ENCODE data around the gene GABRB1. TPM values are rescaled to one million over a fixed set of nuclear protein-coding genes. Genes with fewer than 3 reads are reported as not detected.

The GABRB1 gene
- total and polyA plus RNA-seq, 2 donors (not counting 3 experiments of a cell fraction or from before 2014, with no cell fraction given): not detected

DNA sequence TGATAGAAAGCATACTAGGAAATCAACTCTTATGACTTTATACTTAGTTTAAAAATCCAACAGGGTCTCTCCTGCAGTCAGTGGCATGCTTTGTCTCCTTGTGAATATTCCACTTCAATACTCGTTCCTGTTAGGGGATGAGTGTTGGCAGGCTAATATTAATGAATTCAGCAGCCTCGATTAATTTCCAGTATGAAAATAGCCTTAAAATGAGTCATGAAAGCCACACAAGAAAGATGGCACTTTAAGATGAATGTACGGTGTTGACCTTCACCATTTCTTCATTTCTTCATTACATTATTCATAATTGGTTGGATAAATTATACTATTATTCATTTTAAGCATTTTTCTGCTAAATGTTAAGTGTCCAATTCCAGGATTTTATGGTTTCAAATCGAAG, 29.2 kb downstream of the GABRB1 start:
- Histone ChIP-seq H3K9ac (replicated peaks; ENCODE audit: extremely low read depth, insufficient read depth, low read length) (no peak overlapping the region), H4K20me1 (replicated peaks; ENCODE audit: control insufficient read depth, extremely low read depth, insufficient read depth, low read length) (no peaks in the 10 kb centered on the region), H3K4me3 (replicated peaks in 1 of 3; ENCODE audit: insufficient read depth in 1 of 3, low read depth in 1 of 3, low read length in 3 of 3) (no peak overlapping the region), H3K9me3 (replicated peaks; ENCODE audit: control insufficient read depth, insufficient read depth, low read length) (no peaks in the 10 kb centered on the region), H3K4me1 (ENCODE audit: control insufficient read depth, extremely low read depth, insufficient read depth, low read length) (no peaks in the 10 kb centered on the region), H3K79me2 (ENCODE audit: control insufficient read depth, insufficient read depth, low read length) (no peaks in the 10 kb centered on the region), H3K4me2 (ENCODE audit: insufficient read depth, low read length) (no peak overlapping the region), H3K36me3 (ENCODE audit: control insufficient read depth in 2 of 2, extremely low read depth in 1 of 2, insufficient read depth in 2 of 2, low read length in 2 of 2) (no peaks in the 10 kb centered on the region), H2AFZ (ENCODE audit: low read depth, low read length) (no peak overlapping the region), H3K9me1 (replicated peaks; ENCODE audit: control insufficient read depth, extremely low read depth, insufficient read depth, low read length) (no peaks in the 10 kb centered on the region), H3K27me3 (ENCODE audit: control insufficient read depth in 2 of 2, insufficient read depth in 2 of 2, low read length in 2 of 2) (peaks cover 0 to 2% of the 10 kb centered on the region in 2 experiments), H3K27ac (ENCODE audit: insufficient read depth, low read depth, low read length) (no peak overlapping the region)
- CTCF ChIA-PET: no interaction called here
- intact Hi-C loops (cut with micrococcal nuclease) (no loop called here), dilution Hi-C loops (cut with MboI; ENCODE audit: extremely low pct_ligation_motif_present, low sequenced_read_pairs) (no loop called here)
- DNase-seq (ENCODE audit: low read depth, low spot score) (no peak), FAIRE-seq (no peak)
- BruUV-seq (replicated peaks): no TSS peak
- TF ChIP-seq POLR2A (IDR thresholded peaks at IDR 0.05; ENCODE audit: low read depth, low read length) (no peak), FOS (IDR thresholded peaks at IDR 0.05; ENCODE audit: borderline replicate concordance, insufficient read depth, low read length) (no peak), MYC (IDR thresholded peaks at IDR 0.05; ENCODE audit: low read depth, low read length) (no peak), POLR2AphosphoS5 (IDR thresholded peaks at IDR 0.05; ENCODE audit: insufficient read depth, low read depth, low read length) (no peak), EZH2 (IDR thresholded peaks at IDR 0.05; ENCODE audit: borderline replicate concordance, low read depth, low read length, severe bottlenecking) (no peak), JUN (IDR thresholded peaks at IDR 0.05; ENCODE audit: borderline replicate concordance, insufficient read depth, insufficient read length, low read depth) (no peak), GATA2 (IDR thresholded peaks at IDR 0.05; ENCODE audit: insufficient read depth, insufficient read length, low read depth, low read length) (no peak)
- TF ChIP-seq, protein P1, sequence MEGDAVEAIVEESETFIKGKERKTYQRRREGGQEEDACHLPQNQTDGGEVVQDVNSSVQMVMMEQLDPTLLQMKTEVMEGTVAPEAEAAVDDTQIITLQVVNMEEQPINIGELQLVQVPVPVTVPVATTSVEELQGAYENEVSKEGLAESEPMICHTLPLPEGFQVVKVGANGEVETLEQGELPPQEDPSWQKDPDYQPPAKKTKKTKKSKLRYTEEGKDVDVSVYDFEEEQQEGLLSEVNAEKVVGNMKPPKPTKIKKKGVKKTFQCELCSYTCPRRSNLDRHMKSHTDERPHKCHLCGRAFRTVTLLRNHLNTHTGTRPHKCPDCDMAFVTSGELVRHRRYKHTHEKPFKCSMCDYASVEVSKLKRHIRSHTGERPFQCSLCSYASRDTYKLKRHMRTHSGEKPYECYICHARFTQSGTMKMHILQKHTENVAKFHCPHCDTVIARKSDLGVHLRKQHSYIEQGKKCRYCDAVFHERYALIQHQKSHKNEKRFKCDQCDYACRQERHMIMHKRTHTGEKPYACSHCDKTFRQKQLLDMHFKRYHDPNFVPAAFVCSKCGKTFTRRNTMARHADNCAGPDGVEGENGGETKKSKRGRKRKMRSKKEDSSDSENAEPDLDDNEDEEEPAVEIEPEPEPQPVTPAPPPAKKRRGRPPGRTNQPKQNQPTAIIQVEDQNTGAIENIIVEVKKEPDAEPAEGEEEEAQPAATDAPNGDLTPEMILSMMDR (IDR thresholded peaks at IDR 0.05; ENCODE audit: extremely low read depth in 1 of 2, insufficient read depth in 1 of 2, low read depth in 1 of 2, low read length in 2 of 2): no peak
- TF ChIP-seq, protein P2, sequence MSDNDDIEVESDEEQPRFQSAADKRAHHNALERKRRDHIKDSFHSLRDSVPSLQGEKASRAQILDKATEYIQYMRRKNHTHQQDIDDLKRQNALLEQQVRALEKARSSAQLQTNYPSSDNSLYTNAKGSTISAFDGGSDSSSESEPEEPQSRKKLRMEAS (IDR thresholded peaks at IDR 0.05; ENCODE audit: insufficient read depth, insufficient read length): no peak
- POLR2A ChIA-PET: no interaction called here

Measured in endothelial cell of umbilical vein (primary cell).